Lung (tissue), 12 donors: ENCODE data around the gene LEF1. TPM values are rescaled to one million over a fixed set of nuclear protein-coding genes. Genes with fewer than 3 reads are reported as not detected.

Source experiments
- ATAC-seq: fragments of 200-7000 bp; cut with Tn5 transposase; one replicate; pipeline ENCODE4 v1.9.1; 2020; ENCODE audit warnings: moderate number of reproducible peaks; ENCODE audit not compliant: insufficient read depth, low FRiP score
- DNase-seq, 3 donors: peaks; one replicate each; pipeline ENCODE4 v3.0.0-alpha.2; 2013 to 2017
- H3K27ac ChIP-seq, 2 donors: one replicate each; pipeline ENCODE4 v1.5.1; 2013; ENCODE audit warnings: mild to moderate bottlenecking in 2 of 2, moderate library complexity in 2 of 2, control low read depth in 1 of 2, inconsistent platforms in 1 of 2, low read depth in 1 of 2, low read length in 1 of 2
- H3K27me3 ChIP-seq, 3 donors: one replicate each; pipeline ENCODE4 v1.5.1; 2013; ENCODE audit warnings: low read length in 2 of 3; ENCODE audit not compliant: control insufficient read depth in 3 of 3, insufficient read depth in 3 of 3
- H3K36me3 ChIP-seq, 4 donors: one replicate each; pipeline ENCODE4 v1.5.1; 2013; ENCODE audit warnings: low read length in 4 of 4, mild to moderate bottlenecking in 1 of 4, moderate library complexity in 1 of 4; ENCODE audit not compliant: control insufficient read depth in 4 of 4, insufficient read depth in 4 of 4
- H3K4me1 ChIP-seq, 5 donors: one replicate each; pipeline ENCODE4 v1.5.1; 2013; ENCODE audit warnings: low read length in 5 of 5, mild to moderate bottlenecking in 2 of 5, moderate library complexity in 1 of 5; ENCODE audit not compliant: control insufficient read depth in 5 of 5, insufficient read depth in 5 of 5
- H3K4me3 ChIP-seq: one replicate; pipeline ENCODE4 v1.5.1; 2013; ENCODE audit warnings: mild to moderate bottlenecking, control low read depth, moderate library complexity
- H3K9ac ChIP-seq, 2 donors: one replicate each; pipeline ENCODE4 v1.5.1; 2013; ENCODE audit warnings: low read length in 2 of 2, control low read depth in 1 of 2; ENCODE audit not compliant: insufficient read depth in 1 of 2
- H3K9me3 ChIP-seq, 4 donors: one replicate each; pipeline ENCODE4 v1.5.1; 2013; ENCODE audit warnings: low read length in 3 of 4, mild to moderate bottlenecking in 1 of 4, moderate library complexity in 1 of 4; ENCODE audit not compliant: control insufficient read depth in 4 of 4, insufficient read depth in 3 of 4
- WGBS, 2 donors: extraction: QIAGEN DNeasy Blood & Tissue Kit; methylation state at CpG; one replicate each; pipeline ENCODE4 v1.1.7; 2013; 5-methylcytosine and 5-hydroxymethylcytosine counted together
- polyA plus RNA-seq, 2 donors: library from polyadenylated mRNA; stranded (reverse); fragments of 200-250 nt; gene quantifications; one replicate each; pipeline ENCODE4 v1.2.1, GENCODE V29; 2013
- total RNA-seq, 2 donors: library from RNA; depleted of rRNA in 1 of 2; stranded (reverse); fragments of >200 nt in 1 of 2; gene quantifications; one replicate each; pipeline ENCODE4 v1.2.1, GENCODE V29; 2014 to 2021
- TF ChIP-seq, protein P1 (sequence below): IDR thresholded peaks from 2 replicates; pipeline ENCODE4 v1.5.1; 2012; ENCODE audit warnings: mild to moderate bottlenecking; ENCODE audit errors: control extremely low read depth, extremely low read depth
- donor health status: control.
- donor health status: control.
- donor health status: Bipolar disorder and iron deficiency.
- donor health status: healthy.
- donor health status: DM: yes; HTN: yes; CAD: no.

Gene LEF1
- total and polyA plus RNA-seq, 4 donors: 2.7 to 25.4 (median 4.0) TPM

DNA sequence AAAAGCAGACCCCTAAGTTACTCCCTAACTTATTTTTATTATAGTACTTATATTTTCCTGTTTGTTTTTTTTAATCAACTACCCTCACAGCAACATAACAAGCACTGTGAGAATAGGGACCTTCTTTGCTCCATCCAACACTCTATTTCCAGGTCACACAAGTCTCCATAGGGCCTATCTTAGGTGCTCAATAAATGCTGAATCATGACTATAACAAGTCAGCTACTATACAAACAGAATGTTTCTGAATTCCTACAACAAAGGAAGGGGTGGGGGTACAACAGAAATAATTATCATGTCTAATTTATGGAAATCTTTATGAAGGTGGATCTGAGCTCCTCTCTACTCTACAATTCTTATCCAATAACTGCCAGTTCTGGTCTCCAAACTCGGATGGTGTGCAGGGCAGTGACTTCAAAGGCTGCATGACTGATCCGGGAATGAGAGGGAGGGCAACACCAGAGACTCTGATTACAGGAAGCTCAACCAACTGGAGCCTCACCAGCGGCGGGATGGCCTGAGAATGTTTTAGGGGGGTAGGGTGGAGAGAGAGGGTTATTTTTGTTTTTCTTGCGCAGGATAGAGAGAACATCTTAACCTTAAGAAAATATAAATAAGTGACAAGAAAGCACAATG lies 107.9 kb downstream of the LEF1 start:
- 74 to 86% methylated on average over 5 of the region's 5 CpGs for WGBS, 2 donors
- no peak for DNase-seq
- TF ChIP-seq, protein P1, sequence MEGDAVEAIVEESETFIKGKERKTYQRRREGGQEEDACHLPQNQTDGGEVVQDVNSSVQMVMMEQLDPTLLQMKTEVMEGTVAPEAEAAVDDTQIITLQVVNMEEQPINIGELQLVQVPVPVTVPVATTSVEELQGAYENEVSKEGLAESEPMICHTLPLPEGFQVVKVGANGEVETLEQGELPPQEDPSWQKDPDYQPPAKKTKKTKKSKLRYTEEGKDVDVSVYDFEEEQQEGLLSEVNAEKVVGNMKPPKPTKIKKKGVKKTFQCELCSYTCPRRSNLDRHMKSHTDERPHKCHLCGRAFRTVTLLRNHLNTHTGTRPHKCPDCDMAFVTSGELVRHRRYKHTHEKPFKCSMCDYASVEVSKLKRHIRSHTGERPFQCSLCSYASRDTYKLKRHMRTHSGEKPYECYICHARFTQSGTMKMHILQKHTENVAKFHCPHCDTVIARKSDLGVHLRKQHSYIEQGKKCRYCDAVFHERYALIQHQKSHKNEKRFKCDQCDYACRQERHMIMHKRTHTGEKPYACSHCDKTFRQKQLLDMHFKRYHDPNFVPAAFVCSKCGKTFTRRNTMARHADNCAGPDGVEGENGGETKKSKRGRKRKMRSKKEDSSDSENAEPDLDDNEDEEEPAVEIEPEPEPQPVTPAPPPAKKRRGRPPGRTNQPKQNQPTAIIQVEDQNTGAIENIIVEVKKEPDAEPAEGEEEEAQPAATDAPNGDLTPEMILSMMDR: no peak

DNA sequence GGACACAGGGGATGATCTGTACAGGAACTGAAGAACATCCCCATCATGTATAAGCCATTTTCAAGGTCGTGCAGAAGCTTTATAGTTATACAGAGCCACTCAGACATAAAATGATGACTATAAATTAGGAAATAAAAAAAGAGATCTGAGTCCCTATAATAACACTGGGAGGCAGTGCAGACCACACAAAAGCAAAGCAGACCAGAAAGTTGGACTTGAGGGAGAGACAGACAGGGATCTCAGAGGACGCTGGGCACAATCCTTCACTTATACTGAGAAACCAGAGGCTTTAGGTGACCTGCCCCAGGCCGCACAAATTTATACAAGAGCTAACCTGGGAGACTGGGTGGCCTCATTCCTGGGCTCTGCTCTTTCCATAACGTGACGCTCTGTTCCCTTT lies 108.6 kb downstream of the LEF1 start:
- peak; percentile 47 to 74 (median 66) for DNase-seq
- TF ChIP-seq, protein P1: peak; percentile 3
- ATAC-seq: no peak
- Histone ChIP-seq H3K4me3 (no peak overlapping the region), H3K27me3 (no peaks in the 10 kb centered on the region), H3K36me3 (peaks cover 0 to 3% (median under 1%) of the 10 kb centered on the region in 4 donors), H3K9ac (no peak overlapping the region), H3K9me3 (no peaks in the 10 kb centered on the region), H3K27ac (no peak overlapping the region), H3K4me1 (no peaks in the 10 kb centered on the region)
- 56 to 61% methylated on average over 5 of the region's 5 CpGs for WGBS, 2 donors

More for the DNA sequence above, 107.9 kb downstream of the LEF1 start:
- Histone ChIP-seq H3K4me3 (no peak overlapping the region), H3K27me3 (no peaks in the 10 kb centered on the region), H3K9me3 (no peaks in the 10 kb centered on the region), H3K4me1 (no peaks in the 10 kb centered on the region), H3K27ac (no peak overlapping the region), H3K36me3 (peaks cover 0 to 3% (median under 1%) of the 10 kb centered on the region in 4 donors), H3K9ac (no peak overlapping the region)
- ATAC-seq: no peak

DNA sequence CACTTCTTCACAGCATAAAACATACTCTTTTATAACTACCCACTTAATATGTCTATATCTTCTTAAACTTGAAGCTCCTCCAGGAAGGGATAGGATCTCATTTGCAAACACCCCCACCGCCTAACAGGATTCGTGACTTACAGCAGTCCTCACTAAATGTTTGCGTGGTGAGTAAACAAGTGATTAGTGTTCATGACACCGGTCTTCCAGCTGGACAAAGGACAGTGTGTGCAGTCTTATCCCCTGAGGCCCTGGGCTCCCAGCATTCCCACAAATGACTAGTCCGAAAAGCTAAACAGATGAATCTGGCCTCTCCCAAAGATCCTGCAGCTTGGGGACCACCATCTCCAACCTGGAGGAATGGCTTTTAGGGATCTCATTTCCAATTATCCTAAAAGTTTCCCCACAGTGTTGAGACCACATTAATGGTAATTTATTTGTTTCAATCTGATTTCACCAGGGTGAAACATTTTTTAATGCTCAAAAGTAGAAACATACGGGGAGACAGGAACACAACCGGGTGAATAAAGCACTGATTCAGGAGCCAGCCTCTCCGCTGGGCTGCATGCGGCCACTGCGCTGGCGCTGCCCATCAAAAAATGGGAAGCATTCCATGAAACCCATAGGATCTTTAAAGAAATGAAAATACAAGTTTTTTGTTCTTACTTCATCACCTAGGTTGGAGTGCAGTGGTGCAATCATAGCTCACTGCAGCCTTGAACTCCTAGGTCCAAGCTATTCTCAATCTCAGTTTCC lies 109.9 kb downstream of the LEF1 start:
- DNase-seq: no peak
- H3K4me3 ChIP-seq: no peak overlapping the region

More for the DNA sequence above, 109.9 kb downstream of the LEF1 start:
- no peaks in the 10 kb centered on the region for H3K4me1 ChIP-seq
- WGBS, 2 donors: 82 to 85% methylated on average over 11 of the region's 11 CpGs
- H3K27ac ChIP-seq: no peak overlapping the region
- no peak overlapping the region for H3K9ac ChIP-seq
- ATAC-seq: no peak
- TF ChIP-seq, protein P1: no peak
- H3K9me3 ChIP-seq: no peaks in the 10 kb centered on the region
- H3K27me3 ChIP-seq: no peaks in the 10 kb centered on the region
- H3K36me3 ChIP-seq: peaks cover 0 to 1% (median 0%) of the 10 kb centered on the region in 4 donors
